Tibial nerve (tissue), 4 donors: Measurements from ENCODE around the gene SMYD3. TPM values are rescaled to one million over a fixed set of nuclear protein-coding genes. Genes with fewer than 3 reads are reported as not detected.

Source experiments
- DNase-seq, 2 donors: peaks; one replicate each; pipeline ENCODE4 v3.0.0-alpha.2; 2019; ENCODE audit warnings: low spot score in 2 of 2
- H3K27ac ChIP-seq, 4 donors: fragments of 200-600 bp; sonication (generic) in 3 of 4; one replicate each; pipeline ENCODE4 v1.5.1; 2017 to 2019; ENCODE audit warnings: mild to moderate bottlenecking in 1 of 4
- H3K27me3 ChIP-seq, 2 donors: fragments of 200-600 bp; sonication (generic) in 1 of 2; one replicate each; pipeline versions ENCODE4 v1.5.1 to v1.6.0; 2017 to 2019
- H3K36me3 ChIP-seq, 3 donors: fragments of 200-600 bp; sonication (generic); one replicate each; pipeline ENCODE4 v1.5.1; 2018 to 2019
- H3K4me1 ChIP-seq, 4 donors: fragments of 200-600 bp; sonication (generic) in 3 of 4; one replicate each; pipeline ENCODE4 v1.5.1; 2017 to 2019
- H3K4me3 ChIP-seq, 4 donors: fragments of 200-600 bp; sonication (generic) in 3 of 4; one replicate each; pipeline ENCODE4 v1.5.1; 2017 to 2019; ENCODE audit warnings: mild to moderate bottlenecking in 1 of 4, moderate library complexity in 1 of 4
- H3K9me3 ChIP-seq, 4 donors: fragments of 200-600 bp; sonication (generic) in 3 of 4; one replicate each; pipeline ENCODE4 v1.5.1; 2017 to 2019
- EP300 ChIP-seq, 2 donors: sonication (generic); formaldehyde crosslinking; IDR thresholded peaks; one replicate each; pipeline ENCODE4 v1.6.1; 2017; ENCODE audit warnings: antibody characterized with exemption in 2 of 2, mild to moderate bottlenecking in 1 of 2
- POLR2A ChIP-seq, 2 donors: fragments of 450-650 bp; IDR thresholded peaks; one replicate each; pipeline ENCODE4 v1.6.1; 2017; ENCODE audit warnings: antibody characterized with exemption in 2 of 2, mild to moderate bottlenecking in 2 of 2, moderate library complexity in 2 of 2
- WGBS, 2 donors: methylation state at CpG; one replicate each; pipeline ENCODE4 v1.1.5; 2018; 5-methylcytosine and 5-hydroxymethylcytosine counted together
- total RNA-seq, 4 donors: library from RNA; depleted of rRNA; stranded (reverse); fragments of >200 nt; gene quantifications; one replicate each; pipeline ENCODE4 v1.1.0, GENCODE V29; 2016
- TF ChIP-seq, protein P1 (sequence below), 5 experiments: fragments of 200-600 bp in 3 of 5; fragments of 450-650 bp in 2 of 5; sonication (generic) in 3 of 5; IDR thresholded peaks; one replicate each; pipeline ENCODE4 v1.5.1; 2016 to 2019; ENCODE audit warnings: antibody characterized with exemption in 5 of 5, mild to moderate bottlenecking in 3 of 5, moderate library complexity in 2 of 5

Gene SMYD3
- total RNA-seq, 4 donors from 2014 or later: 22.2 to 30.3 (median 27.0) TPM

DNA sequence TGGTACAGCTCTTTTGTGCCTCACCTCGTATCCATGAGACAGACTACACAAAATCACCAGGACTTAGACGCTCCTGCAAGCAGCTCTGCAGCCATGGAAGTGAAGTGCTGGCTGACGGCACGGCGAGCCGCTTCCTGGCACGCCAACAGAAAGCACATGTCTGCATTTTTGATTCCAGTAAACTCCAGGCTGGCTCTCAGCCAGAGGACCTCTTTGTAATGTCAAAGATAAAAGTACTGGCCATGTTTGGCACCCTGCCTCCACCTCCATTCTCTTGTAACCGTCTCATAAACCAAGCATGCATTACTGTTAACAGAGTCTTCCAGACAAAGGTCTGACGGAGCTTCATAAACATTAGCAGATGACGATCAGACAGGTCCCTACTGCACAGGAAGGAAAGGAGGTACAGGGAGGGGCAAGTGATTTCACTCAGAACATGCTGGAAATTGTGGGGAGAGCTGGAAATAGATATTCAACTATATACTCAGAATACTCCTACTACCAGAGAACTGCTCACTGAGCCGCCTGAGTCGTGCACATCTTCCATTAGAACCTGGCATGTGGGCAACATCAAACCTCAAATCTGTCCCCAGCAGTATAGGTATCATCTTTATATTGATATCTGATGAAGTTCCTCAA, 632.0 kb downstream of the SMYD3 start:
- no peak overlapping the region for H3K4me3 ChIP-seq
- TF ChIP-seq EP300 (IDR thresholded peaks at IDR 0.05): peak in 1 of 2 donors; percentile 54
- TF ChIP-seq, protein P1, sequence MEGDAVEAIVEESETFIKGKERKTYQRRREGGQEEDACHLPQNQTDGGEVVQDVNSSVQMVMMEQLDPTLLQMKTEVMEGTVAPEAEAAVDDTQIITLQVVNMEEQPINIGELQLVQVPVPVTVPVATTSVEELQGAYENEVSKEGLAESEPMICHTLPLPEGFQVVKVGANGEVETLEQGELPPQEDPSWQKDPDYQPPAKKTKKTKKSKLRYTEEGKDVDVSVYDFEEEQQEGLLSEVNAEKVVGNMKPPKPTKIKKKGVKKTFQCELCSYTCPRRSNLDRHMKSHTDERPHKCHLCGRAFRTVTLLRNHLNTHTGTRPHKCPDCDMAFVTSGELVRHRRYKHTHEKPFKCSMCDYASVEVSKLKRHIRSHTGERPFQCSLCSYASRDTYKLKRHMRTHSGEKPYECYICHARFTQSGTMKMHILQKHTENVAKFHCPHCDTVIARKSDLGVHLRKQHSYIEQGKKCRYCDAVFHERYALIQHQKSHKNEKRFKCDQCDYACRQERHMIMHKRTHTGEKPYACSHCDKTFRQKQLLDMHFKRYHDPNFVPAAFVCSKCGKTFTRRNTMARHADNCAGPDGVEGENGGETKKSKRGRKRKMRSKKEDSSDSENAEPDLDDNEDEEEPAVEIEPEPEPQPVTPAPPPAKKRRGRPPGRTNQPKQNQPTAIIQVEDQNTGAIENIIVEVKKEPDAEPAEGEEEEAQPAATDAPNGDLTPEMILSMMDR (IDR thresholded peaks at IDR 0.05): no peak
- no peaks in the 10 kb centered on the region for H3K9me3 ChIP-seq
- no peak overlapping the region for H3K27ac ChIP-seq
- peaks cover 0 to 20% (median 0%) of the 10 kb centered on the region in 4 donors for H3K4me1 ChIP-seq
- DNase-seq: peak; percentile 16 to 31
- WGBS, 2 donors: 24 to 27% methylated on average over 12 of the region's 12 CpGs
- no peaks in the 10 kb centered on the region for H3K27me3 ChIP-seq
- no peaks in the 10 kb centered on the region for H3K36me3 ChIP-seq

DNA sequence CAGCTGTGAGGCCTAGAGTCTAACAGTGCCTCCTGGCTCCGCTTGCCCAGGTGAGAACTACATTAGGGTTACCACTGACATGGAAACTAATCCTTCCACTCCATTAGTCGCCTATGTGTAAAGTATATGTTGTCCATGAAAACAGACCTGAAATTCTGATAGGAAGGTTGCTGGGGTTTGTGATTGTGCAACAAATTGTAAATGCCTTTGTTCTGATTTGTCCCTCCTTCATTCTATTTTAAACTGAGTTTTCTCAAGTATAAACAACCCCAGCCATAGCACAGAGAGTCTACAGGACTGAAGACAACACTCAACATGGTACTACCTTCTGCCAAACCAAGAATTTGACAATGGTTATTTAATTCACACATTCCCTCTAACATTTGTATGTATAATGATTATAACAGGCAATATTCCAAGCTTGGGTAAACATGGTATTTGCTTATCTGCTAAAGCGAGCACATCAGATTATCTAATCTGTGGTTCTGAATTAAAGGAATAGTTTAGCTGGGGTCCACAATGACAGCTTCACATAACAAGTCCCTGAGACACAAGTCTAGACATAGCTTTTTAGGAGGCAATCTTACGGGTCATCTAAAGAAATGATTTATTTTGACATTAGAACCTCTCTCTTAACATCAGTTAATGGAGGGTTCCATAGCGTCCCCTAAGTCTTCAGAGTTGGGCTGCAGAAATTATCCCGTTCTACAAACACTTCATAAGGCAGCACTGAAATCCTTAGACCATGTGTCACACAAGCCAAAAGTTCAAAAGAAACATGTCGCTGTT, 633.0 kb downstream of the SMYD3 start:
- Histone ChIP-seq H3K4me1 (peaks cover 0 to 20% (median 0%) of the 10 kb centered on the region in 4 donors), H3K36me3 (no peaks in the 10 kb centered on the region), H3K9me3 (no peaks in the 10 kb centered on the region), H3K4me3 (no peak overlapping the region), H3K27ac (no peak overlapping the region), H3K27me3 (no peaks in the 10 kb centered on the region)
- TF ChIP-seq POLR2A (IDR thresholded peaks at IDR 0.05): no peak
- no peak for TF ChIP-seq EP300 (IDR thresholded peaks at IDR 0.05)
- TF ChIP-seq, protein P1 (IDR thresholded peaks at IDR 0.05): no peak
- 83 to 84% methylated on average over 7 of the region's 7 CpGs for WGBS, 2 donors
- DNase-seq: no peak

DNA sequence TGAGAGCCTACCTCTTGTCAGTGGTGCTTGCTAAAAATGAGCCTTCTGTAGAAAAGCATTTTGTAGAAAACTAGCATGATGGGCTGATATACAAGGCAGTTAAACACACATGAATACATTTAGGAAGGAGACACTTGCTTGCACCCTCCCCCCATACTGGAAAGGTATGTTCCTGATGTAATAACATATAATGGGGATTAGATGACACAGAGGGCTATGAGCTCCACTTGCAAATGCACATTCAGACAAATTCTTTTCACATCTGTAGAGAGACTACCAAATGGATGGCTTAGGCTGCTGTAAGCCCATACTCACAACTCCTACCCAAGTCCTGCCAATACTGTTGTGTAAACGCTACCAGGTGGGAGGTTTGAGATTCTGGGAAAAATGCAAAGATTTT, 634.0 kb downstream of the SMYD3 start:
- no peak overlapping the region for H3K4me3 ChIP-seq
- H3K36me3 ChIP-seq: no peaks in the 10 kb centered on the region
- 95 to 100% methylated on average over 1 of the region's 1 CpG for WGBS, 2 donors
- H3K4me1 ChIP-seq: peaks cover 0 to 20% (median 0%) of the 10 kb centered on the region in 4 donors
- no peaks in the 10 kb centered on the region for H3K27me3 ChIP-seq
- TF ChIP-seq, protein P1 (IDR thresholded peaks at IDR 0.05): no peak
- TF ChIP-seq POLR2A (IDR thresholded peaks at IDR 0.05) (no peak), EP300 (IDR thresholded peaks at IDR 0.05) (no peak)
- DNase-seq: no peak
- H3K27ac ChIP-seq: no peak overlapping the region
- no peaks in the 10 kb centered on the region for H3K9me3 ChIP-seq

GRCh38 chr1:245872475-245872874, 634.6 kb downstream of the SMYD3 start:
- H3K27ac ChIP-seq: no peak overlapping the region
- no peaks in the 10 kb centered on the region for H3K36me3 ChIP-seq
- TF ChIP-seq, protein P1 (IDR thresholded peaks at IDR 0.05): no peak
- no peak for TF ChIP-seq EP300 (IDR thresholded peaks at IDR 0.05)
- no peak for TF ChIP-seq POLR2A (IDR thresholded peaks at IDR 0.05)
- no peaks in the 10 kb centered on the region for H3K9me3 ChIP-seq
- WGBS, 2 donors: 95 to 99% methylated on average over 8 of the region's 8 CpGs
- peaks cover 0 to 20% (median 0%) of the 10 kb centered on the region in 4 donors for H3K4me1 ChIP-seq
- H3K27me3 ChIP-seq: no peaks in the 10 kb centered on the region
- no peak for DNase-seq
- H3K4me3 ChIP-seq: no peak overlapping the region

DNA sequence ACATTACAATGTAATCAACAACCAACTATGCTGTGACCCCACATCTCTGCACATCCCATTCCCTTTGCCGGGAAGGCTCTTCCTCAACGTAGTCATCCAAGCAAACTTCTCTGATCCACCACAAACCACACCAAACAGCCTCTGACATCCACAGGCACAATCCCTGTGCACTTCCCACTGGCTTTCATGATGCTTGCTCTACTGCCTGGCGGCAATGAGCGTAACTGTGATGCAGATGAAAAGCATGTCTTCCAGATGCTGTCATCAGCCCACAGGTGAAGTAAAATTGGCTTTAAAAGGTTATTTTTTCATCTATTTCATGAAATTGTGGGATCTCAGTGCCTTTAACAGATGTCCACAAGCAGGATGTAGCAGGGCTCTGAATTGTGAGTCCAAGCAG, 635.2 kb downstream of the SMYD3 start:
- 93 to 97% methylated on average over 4 of the region's 4 CpGs for WGBS, 2 donors
- Histone ChIP-seq H3K9me3 (no peaks in the 10 kb centered on the region), H3K27ac (no peak overlapping the region), H3K4me1 (peaks cover 0 to 20% (median 0%) of the 10 kb centered on the region in 4 donors), H3K27me3 (no peaks in the 10 kb centered on the region), H3K4me3 (no peak overlapping the region), H3K36me3 (no peaks in the 10 kb centered on the region)
- DNase-seq: no peak
- TF ChIP-seq POLR2A (IDR thresholded peaks at IDR 0.05) (no peak), EP300 (IDR thresholded peaks at IDR 0.05) (no peak)
- TF ChIP-seq, protein P1 (IDR thresholded peaks at IDR 0.05): no peak
